ENCODE data around the gene OR5H15. TPM values are rescaled to one million over a fixed set of nuclear protein-coding genes. Genes with fewer than 3 reads are reported as not detected.

Gene OR5H15
- total and polyA plus RNA-seq, 10 of the 15 experiments (the other 5 are each of a cell fraction or from before 2014, with no cell fraction given), result not detected

- H3K4me1 ChIP-seq (ENCODE audit: control insufficient read depth, insufficient read depth, low read length), result no peaks in the 10 kb centered on the region
- no peaks in the 10 kb centered on the region for H4K20me1 ChIP-seq (ENCODE audit: control insufficient read depth, insufficient read depth)
- SMC1A ChIA-PET (ENCODE audit: uncharacterized antibody, unreplicated experiment), result interaction anchor here (0.8 kb wide), 1 partner anchor 101 kb away, joined by 3 read pairs; no protein-coding TSS in a partner anchor
- TF ChIP-seq ZNF207 (IDR thresholded peaks at IDR 0.05; ENCODE audit: borderline replicate concordance), result no peak
- TF ChIP-seq ZNF24 (IDR thresholded peaks at IDR 0.05), result no peak
- no peak for TF ChIP-seq SUPT20H (IDR thresholded peaks at IDR 0.05; ENCODE audit: borderline replicate concordance, control insufficient read depth, low read depth, low read length)
- no peak for TF ChIP-seq SMARCA5 (IDR thresholded peaks at IDR 0.05)
- no peak for TF ChIP-seq IRF4 (IDR thresholded peaks at IDR 0.05; ENCODE audit: low read depth, low read length)
- TF ChIP-seq RELA (IDR thresholded peaks at IDR 0.05; ENCODE audit: borderline replicate concordance, partially characterized antibody), result no peak
- TF ChIP-seq, protein P1, sequence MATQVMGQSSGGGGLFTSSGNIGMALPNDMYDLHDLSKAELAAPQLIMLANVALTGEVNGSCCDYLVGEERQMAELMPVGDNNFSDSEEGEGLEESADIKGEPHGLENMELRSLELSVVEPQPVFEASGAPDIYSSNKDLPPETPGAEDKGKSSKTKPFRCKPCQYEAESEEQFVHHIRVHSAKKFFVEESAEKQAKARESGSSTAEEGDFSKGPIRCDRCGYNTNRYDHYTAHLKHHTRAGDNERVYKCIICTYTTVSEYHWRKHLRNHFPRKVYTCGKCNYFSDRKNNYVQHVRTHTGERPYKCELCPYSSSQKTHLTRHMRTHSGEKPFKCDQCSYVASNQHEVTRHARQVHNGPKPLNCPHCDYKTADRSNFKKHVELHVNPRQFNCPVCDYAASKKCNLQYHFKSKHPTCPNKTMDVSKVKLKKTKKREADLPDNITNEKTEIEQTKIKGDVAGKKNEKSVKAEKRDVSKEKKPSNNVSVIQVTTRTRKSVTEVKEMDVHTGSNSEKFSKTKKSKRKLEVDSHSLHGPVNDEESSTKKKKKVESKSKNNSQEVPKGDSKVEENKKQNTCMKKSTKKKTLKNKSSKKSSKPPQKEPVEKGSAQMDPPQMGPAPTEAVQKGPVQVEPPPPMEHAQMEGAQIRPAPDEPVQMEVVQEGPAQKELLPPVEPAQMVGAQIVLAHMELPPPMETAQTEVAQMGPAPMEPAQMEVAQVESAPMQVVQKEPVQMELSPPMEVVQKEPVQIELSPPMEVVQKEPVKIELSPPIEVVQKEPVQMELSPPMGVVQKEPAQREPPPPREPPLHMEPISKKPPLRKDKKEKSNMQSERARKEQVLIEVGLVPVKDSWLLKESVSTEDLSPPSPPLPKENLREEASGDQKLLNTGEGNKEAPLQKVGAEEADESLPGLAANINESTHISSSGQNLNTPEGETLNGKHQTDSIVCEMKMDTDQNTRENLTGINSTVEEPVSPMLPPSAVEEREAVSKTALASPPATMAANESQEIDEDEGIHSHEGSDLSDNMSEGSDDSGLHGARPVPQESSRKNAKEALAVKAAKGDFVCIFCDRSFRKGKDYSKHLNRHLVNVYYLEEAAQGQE (IDR thresholded peaks at IDR 0.05; ENCODE audit: low read depth, low read length), result no peak
- no peak for TF ChIP-seq HDAC6 (IDR thresholded peaks at IDR 0.05; ENCODE audit: unreplicated experiment)
- TF ChIP-seq, protein P2, sequence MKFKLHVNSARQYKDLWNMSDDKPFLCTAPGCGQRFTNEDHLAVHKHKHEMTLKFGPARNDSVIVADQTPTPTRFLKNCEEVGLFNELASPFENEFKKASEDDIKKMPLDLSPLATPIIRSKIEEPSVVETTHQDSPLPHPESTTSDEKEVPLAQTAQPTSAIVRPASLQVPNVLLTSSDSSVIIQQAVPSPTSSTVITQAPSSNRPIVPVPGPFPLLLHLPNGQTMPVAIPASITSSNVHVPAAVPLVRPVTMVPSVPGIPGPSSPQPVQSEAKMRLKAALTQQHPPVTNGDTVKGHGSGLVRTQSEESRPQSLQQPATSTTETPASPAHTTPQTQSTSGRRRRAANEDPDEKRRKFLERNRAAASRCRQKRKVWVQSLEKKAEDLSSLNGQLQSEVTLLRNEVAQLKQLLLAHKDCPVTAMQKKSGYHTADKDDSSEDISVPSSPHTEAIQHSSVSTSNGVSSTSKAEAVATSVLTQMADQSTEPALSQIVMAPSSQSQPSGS (IDR thresholded peaks at IDR 0.05; ENCODE audit: low read length), result no peak
- TF ChIP-seq ZBED1 (IDR thresholded peaks at IDR 0.05; ENCODE audit: borderline replicate concordance), result no peak
- TF ChIP-seq EZH2 (IDR thresholded peaks at IDR 0.05; ENCODE audit: borderline replicate concordance, control insufficient read depth, low read depth, low read length), result no peak
- TF ChIP-seq SMC3 (IDR thresholded peaks at IDR 0.05; ENCODE audit: borderline replicate concordance, low read length), result no peak
- TF ChIP-seq EED (IDR thresholded peaks at IDR 0.05; ENCODE audit: low read depth), result no peak
- no peak for TF ChIP-seq MEF2A (IDR thresholded peaks at IDR 0.05; ENCODE audit: insufficient read depth, low read depth, low read length)
- no peak for TF ChIP-seq NR2C2 (IDR thresholded peaks at IDR 0.05; ENCODE audit: borderline replicate concordance, control insufficient read depth, insufficient read length, low read depth)
- H3K4me3 ChIP-seq, result no peak overlapping the region
- POLR2A ChIA-PET, result no interaction called here
- BruUV-seq (replicated peaks), result no TSS peak
- H3K36me3 ChIP-seq (ENCODE audit: control insufficient read depth in 2 of 2, insufficient read depth in 2 of 2, low read length in 1 of 2), result no peaks in the 10 kb centered on the region
- no peak overlapping the region for H3K9ac ChIP-seq (ENCODE audit: control insufficient read depth, insufficient read depth, low read length)
- no peaks in the 10 kb centered on the region for H3K27me3 ChIP-seq (replicated peaks in 1 of 2; ENCODE audit: control insufficient read depth in 2 of 2, insufficient read depth in 2 of 2, low read length in 1 of 2)
- H3K79me2 ChIP-seq (ENCODE audit: control insufficient read depth, insufficient read depth, low read length), result no peaks in the 10 kb centered on the region
- H3K27ac ChIP-seq (ENCODE audit: control insufficient read depth, insufficient read depth), result no peak overlapping the region
- no peak overlapping the region for H2AFZ ChIP-seq (ENCODE audit: control insufficient read depth, low read depth, low read length)
- 21% methylated on average over 7 of the region's 7 CpGs for WGBS (ENCODE audit: insufficient coverage, insufficient replicate concordance, low lambda C conversion rate, missing lambda C conversion rate)
- in situ Hi-C loops (cut with MboI) (no loop called here), intact Hi-C loops (cut with micrococcal nuclease; ENCODE audit: unreplicated experiment) (no loop called here)
- DNase-seq (ENCODE audit: low read depth, low spot score), result no peak
- FAIRE-seq, result no peak
- no peaks in the 10 kb centered on the region for H3K9me3 ChIP-seq (replicated peaks; ENCODE audit: control insufficient read depth, insufficient read depth, low read length)
- no peak for ATAC-seq
- no peak overlapping the region for H3K4me2 ChIP-seq (ENCODE audit: control insufficient read depth, insufficient read depth)
- RAD21 ChIA-PET (ENCODE audit: unreplicated experiment), result no interaction called here
- CTCF ChIA-PET, result interaction anchor here (0.7 to 1.0 kb wide), 2 partner anchors 11 to 417 kb away, joined by 3 to 5 read pairs; no protein-coding TSS in a partner anchor
These were observed 46.8 kb downstream of the OR5H15 start for GRCh38 chr3:98213276-98213675.
